WTC11 (cell line): ENCODE results near the gene HHAT. TPM values are rescaled to one million over a fixed set of nuclear protein-coding genes. Genes with fewer than 3 reads are reported as not detected.

ENCODE experiments used
- ATAC-seq: fragments of 200-7000 bp; cut with Tn5 transposase; 2 replicates; pipeline ENCODE4 v1.10.0; 2021; ENCODE audit warnings: mild to moderate bottlenecking, moderate library complexity
- CTCF ChIA-PET: fragments of 300-600 bp; sonication (Branson Sonifier 250); formaldehyde crosslinking; loops from one replicate; lab custom pipeline; 2021; ENCODE audit warnings: antibody characterized with exemption; lab: Charles Lee
- POLR2A ChIA-PET: fragments of 350-600 bp; sonication (Branson Sonifier 250); formaldehyde crosslinking; loops from one replicate; lab custom pipeline; 2021; ENCODE audit warnings: antibody characterized with exemption; lab: Charles Lee
- DNase-seq: peaks from one replicate; pipeline ENCODE4 v3.0.0; 2021; ENCODE audit warnings: low spot score
- H3K27ac Mint-ChIP-seq: 2 replicates; pipeline ENCODE4 v1.8.0; 2021; ENCODE audit warnings: mixed read lengths
- H3K27me3 Mint-ChIP-seq: 2 replicates; pipeline ENCODE4 v1.8.0; 2021; ENCODE audit warnings: low read depth, mild to moderate bottlenecking, moderate library complexity, mixed read lengths
- H3K36me3 Mint-ChIP-seq: 2 replicates; pipeline ENCODE4 v1.8.0; 2021; ENCODE audit warnings: mixed read lengths
- H3K4me1 Mint-ChIP-seq: 2 replicates; pipeline ENCODE4 v1.8.0; 2022; ENCODE audit warnings: mixed read lengths
- H3K4me3 Mint-ChIP-seq: 2 replicates; pipeline ENCODE4 v1.8.0; 2021; ENCODE audit warnings: mild to moderate bottlenecking, moderate library complexity, mixed read lengths
- H3K9me3 Mint-ChIP-seq: 2 replicates; pipeline ENCODE4 v1.8.0; 2021; ENCODE audit warnings: mixed read lengths
- CDX4 ChIP-seq: fragments of 250-450 bp; sonication (Bioruptor Pico); IDR thresholded peaks from 2 replicates; pipeline ENCODE4 v1.9.0; 2021; ENCODE audit warnings: moderate library complexity, mild to moderate bottlenecking, inconsistent platforms, borderline replicate concordance
- CTCF ChIP-seq: fragments of 200-600 bp; IDR thresholded peaks from 2 replicates; pipeline ENCODE4 v1.8.0; 2022; ENCODE audit warnings: antibody characterized with exemption
- ELF4 ChIP-seq: sonication (generic); formaldehyde crosslinking; IDR thresholded peaks from 2 replicates; pipeline ENCODE4 v1.8.1; 2022; ENCODE audit warnings: low read depth, mild to moderate bottlenecking, moderate library complexity, missing genetic modification reagents
- EMX1 ChIP-seq: fragments of 250-450 bp; sonication (Bioruptor Pico); IDR thresholded peaks from 2 replicates; pipeline ENCODE4 v1.8.0; 2021; ENCODE audit warnings: mild to moderate bottlenecking
- ETV6 ChIP-seq: sonication (generic); formaldehyde crosslinking; IDR thresholded peaks from 2 replicates; pipeline ENCODE4 v1.8.1; 2022; ENCODE audit warnings: mild to moderate bottlenecking, missing genetic modification reagents
- FOXP4 ChIP-seq: sonication (generic); formaldehyde crosslinking; IDR thresholded peaks from 2 replicates; pipeline ENCODE4 v1.8.0; 2022; ENCODE audit warnings: mild to moderate bottlenecking, missing genetic modification reagents
- JUN ChIP-seq: sonication (generic); formaldehyde crosslinking; IDR thresholded peaks from 2 replicates; pipeline ENCODE4 v1.8.0; 2023; ENCODE audit warnings: mild to moderate bottlenecking, missing genetic modification reagents
- MXD4 ChIP-seq: fragments of 250-450 bp; sonication (Bioruptor Pico); IDR thresholded peaks from 2 replicates; pipeline ENCODE4 v1.8.0; 2021; ENCODE audit warnings: mild to moderate bottlenecking, moderate library complexity, borderline replicate concordance
- MYBL2 ChIP-seq: sonication (generic); formaldehyde crosslinking; IDR thresholded peaks from 2 replicates; pipeline ENCODE4 v1.8.1; 2023; ENCODE audit warnings: mild to moderate bottlenecking, moderate library complexity, missing genetic modification reagents
- NFYB ChIP-seq: sonication (generic); formaldehyde crosslinking; conservative IDR thresholded peaks from 2 replicates; pipeline ENCODE4 v1.8.0; 2022; ENCODE audit warnings: low read depth, missing genetic modification reagents
- NR1H2 ChIP-seq: sonication (generic); formaldehyde crosslinking; IDR thresholded peaks from 2 replicates; pipeline ENCODE4 v1.9.0; 2021; ENCODE audit warnings: mild to moderate bottlenecking, moderate library complexity, missing genetic modification reagents
- RORB ChIP-seq: fragments of 250-450 bp; sonication (Bioruptor Pico); IDR thresholded peaks from 2 replicates; pipeline ENCODE4 v1.9.0; 2021; ENCODE audit warnings: mild to moderate bottlenecking
- SOX15 ChIP-seq: fragments of 250-450 bp; sonication (Bioruptor Pico); IDR thresholded peaks from 2 replicates; pipeline ENCODE4 v1.9.0; 2021; ENCODE audit warnings: mild to moderate bottlenecking
- SP1 ChIP-seq: sonication (generic); formaldehyde crosslinking; conservative IDR thresholded peaks from 2 replicates; pipeline ENCODE4 v1.8.1; 2022; ENCODE audit warnings: missing genetic modification reagents
- ZBTB43 ChIP-seq: sonication (generic); formaldehyde crosslinking; IDR thresholded peaks from 2 replicates; pipeline ENCODE4 v1.8.1; 2023; ENCODE audit warnings: mild to moderate bottlenecking, missing genetic modification reagents
- ZNF396 ChIP-seq: fragments of 250-450 bp; sonication (Bioruptor Pico); IDR thresholded peaks from 2 replicates; pipeline ENCODE4 v1.8.0; 2021; ENCODE audit warnings: mild to moderate bottlenecking, moderate library complexity, borderline replicate concordance
- ZNF416 ChIP-seq: fragments of 250-450 bp; sonication (Bioruptor Pico); IDR thresholded peaks from 2 replicates; pipeline ENCODE4 v1.9.0; 2021; ENCODE audit warnings: mild to moderate bottlenecking, inconsistent platforms
- total RNA-seq: library from RNA; stranded (reverse); gene quantifications from 3 replicates; pipeline ENCODE4 v1.2.3, GENCODE V29; 2021
- TF ChIP-seq, protein P1 (sequence below): sonication (generic); formaldehyde crosslinking; IDR thresholded peaks from 2 replicates; pipeline ENCODE4 v1.8.1; 2022; ENCODE audit warnings: low read depth, missing genetic modification reagents, borderline replicate concordance
- TF ChIP-seq, protein P2 (sequence below): sonication (generic); formaldehyde crosslinking; IDR thresholded peaks from 2 replicates; pipeline ENCODE4 v1.8.0; 2022; ENCODE audit warnings: mild to moderate bottlenecking, missing genetic modification reagents
- TF ChIP-seq, protein P3 (sequence below): fragments of 250-450 bp; sonication (Bioruptor Pico); IDR thresholded peaks from 2 replicates; pipeline ENCODE4 v1.9.0; 2021; ENCODE audit warnings: mild to moderate bottlenecking
- TF ChIP-seq, protein P4 (sequence below): sonication (generic); formaldehyde crosslinking; IDR thresholded peaks from 2 replicates; pipeline ENCODE4 v1.8.0; 2022; ENCODE audit warnings: mild to moderate bottlenecking, missing genetic modification reagents

Gene HHAT
- total RNA-seq, 1 experiment from 2014 or later, result 0.39 TPM

- TF ChIP-seq, protein P1, sequence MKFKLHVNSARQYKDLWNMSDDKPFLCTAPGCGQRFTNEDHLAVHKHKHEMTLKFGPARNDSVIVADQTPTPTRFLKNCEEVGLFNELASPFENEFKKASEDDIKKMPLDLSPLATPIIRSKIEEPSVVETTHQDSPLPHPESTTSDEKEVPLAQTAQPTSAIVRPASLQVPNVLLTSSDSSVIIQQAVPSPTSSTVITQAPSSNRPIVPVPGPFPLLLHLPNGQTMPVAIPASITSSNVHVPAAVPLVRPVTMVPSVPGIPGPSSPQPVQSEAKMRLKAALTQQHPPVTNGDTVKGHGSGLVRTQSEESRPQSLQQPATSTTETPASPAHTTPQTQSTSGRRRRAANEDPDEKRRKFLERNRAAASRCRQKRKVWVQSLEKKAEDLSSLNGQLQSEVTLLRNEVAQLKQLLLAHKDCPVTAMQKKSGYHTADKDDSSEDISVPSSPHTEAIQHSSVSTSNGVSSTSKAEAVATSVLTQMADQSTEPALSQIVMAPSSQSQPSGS, result no peak
- no peak for TF ChIP-seq CTCF
- TF ChIP-seq NR1H2, result no peak
- no peak for TF ChIP-seq ZNF416 (CRISPR knock-in tag)
- TF ChIP-seq, protein P2, sequence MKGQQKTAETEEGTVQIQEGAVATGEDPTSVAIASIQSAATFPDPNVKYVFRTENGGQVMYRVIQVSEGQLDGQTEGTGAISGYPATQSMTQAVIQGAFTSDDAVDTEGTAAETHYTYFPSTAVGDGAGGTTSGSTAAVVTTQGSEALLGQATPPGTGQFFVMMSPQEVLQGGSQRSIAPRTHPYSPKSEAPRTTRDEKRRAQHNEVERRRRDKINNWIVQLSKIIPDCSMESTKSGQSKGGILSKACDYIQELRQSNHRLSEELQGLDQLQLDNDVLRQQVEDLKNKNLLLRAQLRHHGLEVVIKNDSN (CRISPR knock-in tag), result no peak
- no peak for TF ChIP-seq ZBTB43 (CRISPR knock-in tag)
- no peak for TF ChIP-seq FOXP4 (CRISPR knock-in tag)
Measured at GRCh38 chr1:210373628-210373877, 44.9 kb downstream of the HHAT start (continued).

DNA sequence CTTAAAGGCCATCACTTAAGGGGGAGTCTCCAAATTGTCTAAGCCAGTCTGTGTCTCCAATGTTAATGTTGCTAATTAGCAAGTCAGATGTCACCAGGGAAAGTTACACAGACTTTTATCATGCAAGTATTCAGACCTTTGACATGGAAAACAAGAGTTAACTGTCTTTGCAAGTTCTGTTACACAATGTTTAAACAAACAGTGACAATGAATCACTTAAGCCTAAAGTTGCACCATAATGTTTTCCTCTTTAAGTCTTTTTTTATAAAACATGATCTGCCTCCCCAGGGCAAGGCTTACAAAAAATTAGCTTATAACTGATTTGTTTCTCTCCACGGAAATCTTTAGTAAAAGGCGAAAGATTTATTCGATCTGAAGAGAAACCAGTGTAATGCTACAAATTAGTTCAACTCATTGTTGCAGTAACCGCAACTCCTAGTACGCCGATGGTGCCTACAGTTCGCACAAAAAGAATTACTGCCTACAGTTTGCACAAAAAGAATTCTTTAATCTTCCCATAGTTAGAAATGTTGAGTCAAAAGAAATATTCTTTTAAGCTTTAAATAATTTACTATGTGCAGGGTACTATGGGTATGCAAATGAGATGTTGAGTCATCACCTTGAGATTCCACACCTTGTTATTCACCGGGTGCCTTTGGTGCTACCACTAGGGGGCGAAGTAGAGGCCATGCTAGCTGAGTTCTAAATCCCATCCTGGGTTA is 45.3 kb downstream of the HHAT start:
- DNase-seq (peak; percentile 93), ATAC-seq (peak; percentile 84)
- Mint-ChIP-seq H3K36me3 (no peaks in the 10 kb centered on the region), H3K4me1 (peaks cover 55% of the 10 kb centered on the region), H3K9me3 (no peaks in the 10 kb centered on the region), H3K27ac (peak overlapping the region; percentile 98), H3K4me3 (peak overlapping the region; percentile 52), H3K27me3 (peaks cover 46% of the 10 kb centered on the region)
- CTCF ChIA-PET, result interaction anchor here (0.6 to 4.1 kb wide), 27 partner anchors 8 to 883 kb away, joined by 3 to 32 read pairs (median 4); partner anchors contain the start of gene KCNH1
- POLR2A ChIA-PET, result interaction anchor here (0.6 to 1.5 kb wide), 7 partner anchors 11 to 886 kb away, joined by 3 to 6 read pairs (median 3); partner anchors contain the start of gene SERTAD4
- TF ChIP-seq EMX1 (peak; percentile 98), NFYB (no peak), MYBL2 (CRISPR knock-in tag) (peak; percentile 43), ZNF416 (CRISPR knock-in tag) (peak; percentile 95; the same call in 1 of the 2 replicates), JUN (no peak; the same call in 1 of the 2 replicates), CDX4 (peak; percentile 93), ZBTB43 (CRISPR knock-in tag) (peak; percentile 26; the same call in 1 of the 2 replicates), SP1 (CRISPR knock-in tag) (peak; percentile 76), ETV6 (CRISPR knock-in tag) (0 out of 2 replicates have a peak, but pooled peaks have one; percentile 13), SOX15 (CRISPR knock-in tag) (no peak), ELF4 (CRISPR knock-in tag) (no peak), RORB (no peak), ZNF396 (CRISPR knock-in tag) (no peak), MXD4 (CRISPR knock-in tag) (no peak)
- TF ChIP-seq, protein P3, sequence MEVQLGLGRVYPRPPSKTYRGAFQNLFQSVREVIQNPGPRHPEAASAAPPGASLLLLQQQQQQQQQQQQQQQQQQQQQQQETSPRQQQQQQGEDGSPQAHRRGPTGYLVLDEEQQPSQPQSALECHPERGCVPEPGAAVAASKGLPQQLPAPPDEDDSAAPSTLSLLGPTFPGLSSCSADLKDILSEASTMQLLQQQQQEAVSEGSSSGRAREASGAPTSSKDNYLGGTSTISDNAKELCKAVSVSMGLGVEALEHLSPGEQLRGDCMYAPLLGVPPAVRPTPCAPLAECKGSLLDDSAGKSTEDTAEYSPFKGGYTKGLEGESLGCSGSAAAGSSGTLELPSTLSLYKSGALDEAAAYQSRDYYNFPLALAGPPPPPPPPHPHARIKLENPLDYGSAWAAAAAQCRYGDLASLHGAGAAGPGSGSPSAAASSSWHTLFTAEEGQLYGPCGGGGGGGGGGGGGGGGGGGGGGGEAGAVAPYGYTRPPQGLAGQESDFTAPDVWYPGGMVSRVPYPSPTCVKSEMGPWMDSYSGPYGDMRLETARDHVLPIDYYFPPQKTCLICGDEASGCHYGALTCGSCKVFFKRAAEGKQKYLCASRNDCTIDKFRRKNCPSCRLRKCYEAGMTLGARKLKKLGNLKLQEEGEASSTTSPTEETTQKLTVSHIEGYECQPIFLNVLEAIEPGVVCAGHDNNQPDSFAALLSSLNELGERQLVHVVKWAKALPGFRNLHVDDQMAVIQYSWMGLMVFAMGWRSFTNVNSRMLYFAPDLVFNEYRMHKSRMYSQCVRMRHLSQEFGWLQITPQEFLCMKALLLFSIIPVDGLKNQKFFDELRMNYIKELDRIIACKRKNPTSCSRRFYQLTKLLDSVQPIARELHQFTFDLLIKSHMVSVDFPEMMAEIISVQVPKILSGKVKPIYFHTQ (CRISPR knock-in tag), result peak; percentile 96; the same call in 1 of the 2 replicates
- TF ChIP-seq, protein P4, sequence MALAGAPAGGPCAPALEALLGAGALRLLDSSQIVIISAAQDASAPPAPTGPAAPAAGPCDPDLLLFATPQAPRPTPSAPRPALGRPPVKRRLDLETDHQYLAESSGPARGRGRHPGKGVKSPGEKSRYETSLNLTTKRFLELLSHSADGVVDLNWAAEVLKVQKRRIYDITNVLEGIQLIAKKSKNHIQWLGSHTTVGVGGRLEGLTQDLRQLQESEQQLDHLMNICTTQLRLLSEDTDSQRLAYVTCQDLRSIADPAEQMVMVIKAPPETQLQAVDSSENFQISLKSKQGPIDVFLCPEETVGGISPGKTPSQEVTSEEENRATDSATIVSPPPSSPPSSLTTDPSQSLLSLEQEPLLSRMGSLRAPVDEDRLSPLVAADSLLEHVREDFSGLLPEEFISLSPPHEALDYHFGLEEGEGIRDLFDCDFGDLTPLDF (CRISPR knock-in tag), result 0 out of 2 replicates have a peak, but pooled peaks have one; percentile 55
